HG03103 (cell line): ENCODE results near the gene CRYBB2.
"Not testable (repeated sequence)": the region's sequence is repeated elsewhere in the genome, so short reads cannot be mapped to it uniquely, and the experiment has no call there.

Source experiments
- ATAC-seq: cut with Tn5 transposase; IDR thresholded peaks from one replicate; pipeline ENCODE4 v1.9.1; 2021; ENCODE audit warnings: low read depth; ENCODE audit not compliant: unreplicated experiment

CRYBB2 gene

DNA sequence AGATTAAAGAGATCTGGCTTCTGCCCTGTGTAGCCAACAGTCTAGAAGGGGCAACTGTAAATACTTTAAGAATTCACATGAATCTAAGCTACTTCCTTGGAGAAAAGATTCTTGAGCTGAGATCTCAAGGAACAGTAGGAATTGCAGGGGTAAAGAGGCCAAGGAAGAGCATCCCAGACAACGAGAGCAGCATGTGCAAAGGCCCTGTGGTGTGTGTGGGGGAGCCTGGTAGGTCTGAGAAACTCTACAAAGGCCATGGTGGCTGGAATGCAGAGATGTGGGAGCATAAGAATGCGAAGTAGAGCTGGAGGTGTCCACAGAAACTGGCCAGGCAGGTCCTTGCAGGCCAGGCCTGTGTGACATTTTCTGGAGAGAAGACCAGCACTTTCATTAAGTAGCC lies 11.3 kb downstream of the CRYBB2 start:
- ATAC-seq = not testable (repeated sequence)

DNA sequence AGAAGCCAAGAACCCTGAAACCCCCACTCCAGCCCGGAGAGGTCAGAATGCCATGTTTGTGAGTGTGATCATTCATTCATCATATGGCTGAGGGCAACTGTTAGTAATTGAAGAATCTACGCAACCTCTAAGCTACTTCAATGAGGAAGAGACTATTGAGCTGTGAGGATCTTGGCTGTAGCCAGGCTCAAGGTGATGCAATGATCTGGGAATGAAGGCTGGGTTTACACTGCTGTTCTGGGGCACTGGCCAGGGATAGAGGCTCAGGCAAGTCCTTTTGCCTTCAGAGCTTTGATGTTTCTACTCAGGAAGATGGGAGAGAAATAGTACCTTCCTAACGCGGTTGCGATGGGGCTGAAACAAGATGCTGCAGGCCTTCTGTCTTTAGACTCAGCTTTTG lies 12.9 kb downstream of the CRYBB2 start:
- no peak for ATAC-seq

DNA sequence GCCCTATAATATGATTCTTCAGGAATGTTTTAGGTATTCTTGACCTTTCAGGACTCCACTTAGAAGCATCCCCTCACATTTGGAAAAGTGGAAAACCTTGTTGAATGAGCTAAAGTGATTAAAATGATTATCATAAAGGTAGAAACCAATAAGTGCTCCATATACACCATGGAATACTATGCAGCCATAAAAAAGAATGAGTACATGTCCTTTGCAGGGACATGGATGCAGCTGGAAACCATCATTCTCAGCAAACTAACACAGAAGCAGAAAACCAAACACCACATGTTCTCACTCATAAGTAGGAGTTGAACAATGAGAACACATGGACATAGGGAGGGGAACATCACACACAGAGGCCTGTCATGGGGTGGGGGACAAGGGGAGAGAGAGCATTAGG lies 14.3 kb downstream of the CRYBB2 start:
- not testable (repeated sequence) for ATAC-seq

DNA sequence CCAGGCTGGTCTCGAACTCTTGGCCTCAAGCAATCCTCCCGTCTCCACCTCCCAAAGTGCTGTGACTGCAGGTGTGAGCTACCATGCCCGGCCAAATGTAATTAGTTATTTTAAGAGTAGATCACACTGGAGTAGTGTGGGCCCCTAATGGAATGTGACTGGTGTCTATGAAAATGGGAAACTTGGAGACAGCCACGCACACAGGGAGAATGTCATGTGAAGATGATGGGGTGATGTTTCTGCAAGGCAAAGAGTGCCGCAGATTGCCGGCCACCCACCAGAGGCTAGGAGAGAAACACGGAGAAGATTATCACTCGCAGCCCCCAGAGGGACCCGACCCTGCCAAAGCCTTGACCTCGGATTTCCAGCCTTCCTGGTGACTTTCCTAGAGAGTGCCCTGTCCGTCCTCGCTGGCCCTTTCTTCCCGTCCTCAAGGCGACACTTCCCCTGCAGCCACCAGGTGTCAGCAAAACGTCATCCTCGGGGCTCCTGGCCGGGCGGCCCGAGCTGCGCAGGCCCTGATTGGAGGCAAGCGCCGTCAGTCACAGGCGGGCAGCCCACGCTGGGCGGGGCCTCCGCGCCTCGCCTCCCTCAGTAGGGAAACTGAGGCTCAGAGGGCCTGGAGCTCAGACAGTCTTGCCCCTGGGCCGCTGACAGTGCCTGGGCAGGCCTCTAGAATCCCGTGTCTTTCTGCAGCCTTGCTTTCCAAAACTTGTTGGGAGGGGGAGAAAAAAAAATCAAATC lies 16.3 kb downstream of the CRYBB2 start:
- peak; percentile 81 for ATAC-seq

DNA sequence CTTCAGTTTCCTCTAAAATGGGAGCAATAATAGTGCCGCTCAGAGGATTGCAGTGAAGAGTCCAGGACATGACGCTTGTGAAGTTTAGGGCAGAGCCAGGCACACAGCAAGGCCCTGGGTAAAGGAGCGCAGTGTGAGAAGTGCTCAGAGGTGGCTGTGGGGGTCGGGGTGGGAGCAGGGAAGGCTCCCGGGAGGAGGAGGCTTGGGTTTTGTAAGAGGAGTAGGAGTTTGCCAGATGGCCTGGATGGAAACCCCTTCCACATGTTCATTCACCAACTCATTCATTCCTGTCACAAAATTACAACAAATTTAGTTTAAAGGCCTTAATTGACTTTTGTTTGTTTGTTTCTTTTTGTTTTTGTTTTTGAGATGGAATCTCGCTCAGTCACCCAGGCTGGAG lies 17.0 kb downstream of the CRYBB2 start:
- ATAC-seq = no peak

DNA sequence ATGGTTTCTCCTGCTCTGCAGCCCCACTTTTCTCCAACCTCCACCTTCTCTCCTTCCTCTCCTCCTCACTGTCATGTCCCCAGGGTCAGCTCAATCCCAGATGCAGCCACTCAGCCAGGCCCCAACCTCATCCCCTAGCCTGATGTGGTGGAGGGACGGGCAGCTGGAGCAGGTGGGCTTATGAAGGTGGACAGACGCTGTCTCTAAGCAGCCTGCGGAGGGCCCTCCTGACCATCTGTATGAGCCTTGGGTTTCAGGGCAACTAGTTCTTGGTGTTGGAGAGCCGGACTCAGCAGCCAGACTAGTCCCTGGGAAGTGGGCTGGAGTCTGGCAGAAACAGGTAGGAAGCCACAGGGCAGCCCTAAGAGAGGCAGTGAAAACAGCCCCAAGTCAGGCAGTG lies 18.1 kb downstream of the CRYBB2 start:
- ATAC-seq = no peak

DNA sequence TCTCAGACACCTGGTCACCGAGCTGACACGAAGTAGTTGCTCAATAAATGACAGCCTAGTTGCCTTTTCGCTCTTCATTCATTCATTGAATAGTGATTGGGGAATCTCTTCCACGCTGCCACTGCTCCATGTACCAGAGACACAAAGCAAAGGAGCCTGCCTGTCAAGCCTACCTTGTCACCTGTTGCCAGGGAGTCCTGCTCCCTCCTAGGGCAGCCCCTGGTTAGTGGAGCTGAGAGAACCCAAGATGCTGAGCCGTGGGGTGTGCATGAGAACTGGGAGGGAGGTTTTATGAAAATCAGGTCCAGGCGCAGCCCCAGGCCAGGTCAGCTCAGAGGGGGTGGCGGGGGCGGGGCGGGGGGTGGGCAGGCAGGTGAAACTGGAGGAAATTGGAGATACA lies 18.6 kb downstream of the CRYBB2 start:
- not testable (repeated sequence) for ATAC-seq

DNA sequence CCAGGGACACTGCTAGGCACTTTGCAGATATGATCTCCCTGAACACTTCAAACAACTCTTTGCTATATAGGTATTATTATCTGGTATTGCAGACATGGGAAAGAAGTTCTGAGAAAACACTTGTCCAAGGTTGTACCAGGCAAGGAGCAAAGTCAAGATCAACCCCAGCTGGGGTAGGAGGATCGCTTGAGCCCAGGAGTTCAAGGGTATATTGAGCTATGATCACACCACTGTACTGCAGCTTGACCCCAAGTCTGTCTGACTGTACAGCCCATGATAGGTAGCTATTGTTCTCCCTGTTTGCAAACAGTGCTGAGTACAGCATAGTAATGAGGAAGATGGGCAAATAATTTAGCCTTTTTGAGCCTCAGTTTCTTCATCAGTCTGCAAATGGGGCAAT lies 35.7 kb downstream of the CRYBB2 start:
- not testable (repeated sequence) for ATAC-seq

DNA sequence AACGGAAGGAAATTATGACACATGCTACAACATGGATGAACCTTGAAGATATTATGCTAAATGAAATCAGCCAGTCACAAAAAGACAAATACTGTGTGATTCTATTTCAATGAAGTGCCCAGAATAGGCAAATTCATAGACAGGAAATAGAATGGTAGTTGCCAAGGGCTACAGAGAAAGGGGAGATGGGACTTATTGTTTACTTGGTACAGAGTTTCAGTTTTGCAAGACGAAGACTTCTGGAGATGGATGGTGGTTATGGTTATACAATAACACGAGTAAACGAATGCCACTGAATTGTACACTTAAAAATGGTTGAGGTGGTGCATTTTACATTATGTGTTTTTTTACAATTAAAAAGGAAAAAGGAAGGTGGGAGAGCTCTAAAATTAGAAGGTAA lies 48.1 kb downstream of the CRYBB2 start:
- not testable (repeated sequence) for ATAC-seq

DNA sequence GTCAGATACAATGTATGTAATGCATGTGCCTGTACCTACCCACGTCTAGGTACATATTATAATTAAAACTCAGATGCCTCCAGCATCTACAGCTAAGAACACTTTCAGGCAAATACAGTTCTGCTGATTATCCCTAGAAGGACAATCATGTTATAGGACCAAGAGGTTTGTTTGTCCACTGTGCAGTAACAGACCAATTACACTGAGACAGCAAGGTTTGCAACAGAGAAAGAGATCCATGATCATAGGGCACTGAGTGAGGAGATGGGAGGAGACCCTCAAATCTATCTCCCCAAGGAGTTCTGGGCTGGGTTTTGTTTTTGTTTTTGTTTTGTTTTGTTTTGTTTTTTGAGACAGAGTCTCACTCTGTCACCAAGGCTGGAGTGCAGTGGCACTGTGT lies 49.5 kb downstream of the CRYBB2 start:
- not testable (repeated sequence) for ATAC-seq

DNA sequence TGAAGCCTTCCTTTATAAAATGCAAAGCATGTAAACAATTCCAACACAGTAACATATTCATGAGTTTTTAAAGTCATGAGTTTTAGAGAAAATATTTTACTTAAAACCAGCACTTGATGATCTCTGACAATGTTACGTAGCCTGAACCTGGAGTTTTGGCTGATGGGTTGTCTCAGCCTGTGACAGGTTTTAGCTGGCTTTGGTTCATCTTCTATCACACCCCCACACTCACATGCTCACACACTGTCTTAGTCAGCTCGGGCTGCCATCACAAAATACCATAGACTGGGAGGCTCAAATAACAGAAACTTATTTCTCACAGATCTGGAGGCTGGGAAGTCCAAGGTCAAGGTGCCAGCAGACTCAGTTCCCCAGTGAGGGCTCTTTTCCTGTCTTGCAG lies 50.6 kb downstream of the CRYBB2 start:
- ATAC-seq = not testable (repeated sequence)

DNA sequence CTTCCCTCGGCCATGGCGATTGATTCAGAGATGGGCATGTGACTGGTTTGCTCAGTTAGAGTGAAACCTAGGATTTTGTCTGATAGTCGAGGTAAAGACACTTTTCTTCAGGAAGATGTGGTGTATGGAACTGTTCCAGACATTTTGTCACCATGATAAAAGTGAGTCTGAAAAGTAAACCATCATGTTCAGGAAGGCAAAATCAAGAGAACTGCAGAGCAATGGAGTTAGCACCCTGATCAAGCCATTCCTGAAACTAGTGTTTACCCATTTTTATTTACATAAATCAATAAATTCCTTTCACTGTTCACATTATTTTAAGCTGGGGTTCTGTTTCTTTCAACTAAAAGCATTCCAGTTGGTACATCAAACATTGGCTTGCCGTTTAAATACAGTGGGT lies 53.8 kb downstream of the CRYBB2 start:
- ATAC-seq = not testable (repeated sequence)

DNA sequence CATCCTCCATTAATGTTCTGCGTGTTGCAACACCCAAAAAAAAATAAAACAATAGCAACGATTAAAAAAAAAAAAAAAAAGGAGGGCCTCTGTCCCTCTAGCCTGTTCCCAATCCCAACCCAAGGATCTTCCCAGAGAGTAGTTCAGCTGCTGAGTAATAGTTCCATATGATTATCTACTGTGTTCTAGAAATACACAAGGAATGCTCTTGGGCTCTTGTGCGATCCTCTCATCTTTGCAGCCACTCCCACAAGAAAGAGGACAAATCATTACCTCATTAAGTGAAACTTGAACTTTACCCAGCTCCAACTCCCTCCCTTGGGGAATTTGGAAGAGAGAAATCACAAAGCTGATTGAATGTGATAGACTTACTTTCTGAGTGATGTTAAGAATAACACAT lies 54.5 kb downstream of the CRYBB2 start:
- not testable (repeated sequence) for ATAC-seq

DNA sequence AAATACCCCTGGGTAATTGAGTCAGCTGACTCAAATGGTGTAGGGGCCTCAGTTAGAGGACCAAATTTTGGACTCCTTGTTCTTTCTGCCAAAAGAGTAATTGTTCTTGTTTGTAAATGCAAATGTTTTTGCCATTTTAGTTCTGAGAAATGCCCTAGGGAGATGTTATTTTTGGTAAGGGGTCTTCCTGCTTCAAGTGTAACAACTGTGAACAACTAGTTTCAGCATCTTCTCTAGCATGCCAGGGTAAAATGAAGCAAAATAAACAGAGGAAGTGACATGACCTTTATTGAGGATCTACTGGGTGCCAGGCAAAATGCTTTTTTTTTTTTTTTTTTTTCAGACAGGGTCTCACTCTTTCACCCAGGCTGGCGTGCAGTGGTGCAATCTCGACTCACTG lies 60.7 kb downstream of the CRYBB2 start:
- not testable (repeated sequence) for ATAC-seq
